GM21526 (cell line): ENCODE data around the gene GPR35.

ENCODE experiments used
- ATAC-seq: cut with Tn5 transposase; IDR thresholded peaks from one replicate; pipeline ENCODE4 v1.9.1; 2021; ENCODE audit warnings: moderate library complexity; ENCODE audit not compliant: unreplicated experiment, low FRiP score

Gene GPR35

GRCh38 chr2:240622060-240622411 lies 3.2 kb upstream of the GPR35 start:
- ATAC-seq, result no peak

GRCh38 chr2:240622531-240623235 lies 2.6 kb upstream of the GPR35 start:
- no peak for ATAC-seq

GRCh38 chr2:240623531-240624010 lies 1.7 kb upstream of the GPR35 start:
- no peak for ATAC-seq

- no peak for ATAC-seq
Observed at GRCh38 chr2:240624011-240624949, 1.0 kb upstream of the GPR35 start.

GRCh38 chr2:240626531-240627300 lies 1.4 kb downstream of the GPR35 start:
- ATAC-seq, result no peak

- ATAC-seq, result no peak
Observed at GRCh38 chr2:240627736-240628506, 2.6 kb downstream of the GPR35 start.

GRCh38 chr2:240628507-240628807 lies 3.2 kb downstream of the GPR35 start:
- ATAC-seq, result no peak

- ATAC-seq, result no peak
Observed at GRCh38 chr2:240628808-240629618, 3.7 kb downstream of the GPR35 start.

- ATAC-seq, result no peak
Observed at GRCh38 chr2:240629619-240629967, 4.3 kb downstream of the GPR35 start.

- no peak for ATAC-seq
Observed at GRCh38 chr2:240629968-240630770, 4.9 kb downstream of the GPR35 start.

GRCh38 chr2:240630771-240631547 lies 5.7 kb downstream of the GPR35 start:
- no peak for ATAC-seq

- no peak for ATAC-seq
Observed at GRCh38 chr2:240631548-240632305, 6.4 kb downstream of the GPR35 start.

- ATAC-seq, result no peak
Observed at GRCh38 chr2:240632306-240632721, 7.0 kb downstream of the GPR35 start.

GRCh38 chr2:240635121-240635997 lies 10.1 kb downstream of the GPR35 start:
- ATAC-seq, result no peak

GRCh38 chr2:240635998-240636547 lies 10.8 kb downstream of the GPR35 start:
- no peak for ATAC-seq

- ATAC-seq, result no peak
Observed at GRCh38 chr2:240636563-240637115, 11.4 kb downstream of the GPR35 start.
